OCI-LY3 (cell line): ENCODE results near the gene OLIG3.

ENCODE experiments used
- EZH2phosphoT487 ChIP-seq: fragments of 200-600 bp; shearing (Covaris generic); IDR thresholded peaks from 2 replicates; pipeline ENCODE4 v1.6.1; 2018; ENCODE audit warnings: antibody characterized with exemption, mixed run types, low read depth
- TF ChIP-seq, protein P1 (sequence below): fragments of 200-600, 300-600 bp; sonication (generic); IDR thresholded peaks from 2 replicates; pipeline ENCODE4 v1.5.1; 2014; ENCODE audit warnings: antibody characterized with exemption, low read length, low read depth

DNA sequence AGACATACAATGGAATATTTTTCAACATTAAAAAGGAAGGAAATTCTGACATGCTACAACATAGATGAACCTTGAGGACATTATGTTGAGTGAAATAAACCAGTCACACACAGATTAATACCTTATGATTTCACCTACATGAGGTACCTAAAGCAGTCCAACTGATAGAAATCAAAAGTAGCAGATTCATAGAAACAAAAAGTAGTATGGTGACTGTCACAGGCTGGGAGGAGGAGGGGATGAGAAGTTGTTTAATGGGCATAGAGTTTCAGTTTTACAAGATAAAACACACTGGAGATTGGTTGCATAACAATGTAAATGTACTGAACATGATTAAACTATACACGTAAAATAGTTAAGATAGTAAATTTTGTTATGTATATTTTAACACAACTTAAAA lies 48.5 kb upstream of the OLIG3 start:
- TF ChIP-seq, protein P1, sequence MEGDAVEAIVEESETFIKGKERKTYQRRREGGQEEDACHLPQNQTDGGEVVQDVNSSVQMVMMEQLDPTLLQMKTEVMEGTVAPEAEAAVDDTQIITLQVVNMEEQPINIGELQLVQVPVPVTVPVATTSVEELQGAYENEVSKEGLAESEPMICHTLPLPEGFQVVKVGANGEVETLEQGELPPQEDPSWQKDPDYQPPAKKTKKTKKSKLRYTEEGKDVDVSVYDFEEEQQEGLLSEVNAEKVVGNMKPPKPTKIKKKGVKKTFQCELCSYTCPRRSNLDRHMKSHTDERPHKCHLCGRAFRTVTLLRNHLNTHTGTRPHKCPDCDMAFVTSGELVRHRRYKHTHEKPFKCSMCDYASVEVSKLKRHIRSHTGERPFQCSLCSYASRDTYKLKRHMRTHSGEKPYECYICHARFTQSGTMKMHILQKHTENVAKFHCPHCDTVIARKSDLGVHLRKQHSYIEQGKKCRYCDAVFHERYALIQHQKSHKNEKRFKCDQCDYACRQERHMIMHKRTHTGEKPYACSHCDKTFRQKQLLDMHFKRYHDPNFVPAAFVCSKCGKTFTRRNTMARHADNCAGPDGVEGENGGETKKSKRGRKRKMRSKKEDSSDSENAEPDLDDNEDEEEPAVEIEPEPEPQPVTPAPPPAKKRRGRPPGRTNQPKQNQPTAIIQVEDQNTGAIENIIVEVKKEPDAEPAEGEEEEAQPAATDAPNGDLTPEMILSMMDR, result no peak
- no peak for TF ChIP-seq EZH2phosphoT487
